ENCODE results near the gene SERF2. TPM values are rescaled to one million over a fixed set of nuclear protein-coding genes. Genes with fewer than 3 reads are reported as not detected.
A peak's percentile ranks its signal among the peaks of the same experiment; 100 is the strongest.
"Not testable (repeated sequence)": the region's sequence is repeated elsewhere in the genome, so short reads cannot be mapped to it uniquely, and the experiment has no call there.

SERF2 gene
- total RNA-seq, 1 experiment from 2014 or later = 665 TPM

DNA sequence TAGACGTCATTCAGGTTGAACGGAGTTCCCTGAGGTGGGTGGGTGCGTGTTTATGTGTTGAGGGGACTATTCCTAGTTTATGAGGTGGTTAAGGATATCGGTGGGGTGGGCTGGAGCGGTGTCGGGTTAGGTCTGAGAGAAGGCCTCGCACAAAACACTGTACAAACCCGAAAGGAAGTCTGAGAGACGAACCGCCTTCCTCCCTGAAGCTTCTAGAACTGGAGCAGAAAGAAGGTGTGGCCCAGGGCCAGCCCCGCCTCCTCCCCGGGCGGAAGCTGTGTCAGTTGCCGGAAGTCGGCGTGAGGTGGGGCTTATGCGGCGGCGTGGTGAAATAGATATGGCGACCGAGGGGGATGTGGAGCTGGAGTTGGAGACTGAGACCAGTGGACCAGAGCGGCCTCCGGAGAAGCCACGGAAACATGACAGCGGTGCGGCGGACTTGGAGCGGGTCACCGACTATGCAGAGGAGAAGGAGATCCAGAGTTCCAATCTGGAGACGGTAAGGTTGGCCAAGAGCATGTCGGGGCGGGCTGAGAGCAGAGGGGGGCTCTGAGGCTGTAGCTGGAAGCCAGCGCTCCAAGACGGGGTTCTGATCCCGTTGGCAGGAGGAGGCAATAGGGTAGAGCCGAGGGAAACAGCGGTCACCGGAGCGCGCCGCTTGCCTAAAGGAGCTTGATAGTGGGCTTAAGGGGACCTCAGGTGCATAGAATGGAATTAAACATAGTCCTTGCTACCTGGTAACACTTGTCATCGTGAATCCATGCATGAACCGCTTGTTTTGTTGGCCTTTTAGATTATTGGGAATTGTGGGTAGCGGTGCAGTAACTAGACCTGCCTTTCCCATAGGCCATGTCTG is 8.4 kb downstream of the SERF2 start, which contains the start of gene HYPK:
Gene HYPK, plus strand, starts transcription at position 314 of the 856 bp plus-strand sequence. Its CDS starts 24 bp downstream, at position 338.
- TF ChIP-seq EZH2 (IDR thresholded peaks at IDR 0.05; ENCODE audit: low read length, unreplicated experiment) (no peak), EZH2phosphoT487 (IDR thresholded peaks at IDR 0.05; ENCODE audit: borderline replicate concordance, low read length) (no peak)
- TF ChIP-seq, protein P1, sequence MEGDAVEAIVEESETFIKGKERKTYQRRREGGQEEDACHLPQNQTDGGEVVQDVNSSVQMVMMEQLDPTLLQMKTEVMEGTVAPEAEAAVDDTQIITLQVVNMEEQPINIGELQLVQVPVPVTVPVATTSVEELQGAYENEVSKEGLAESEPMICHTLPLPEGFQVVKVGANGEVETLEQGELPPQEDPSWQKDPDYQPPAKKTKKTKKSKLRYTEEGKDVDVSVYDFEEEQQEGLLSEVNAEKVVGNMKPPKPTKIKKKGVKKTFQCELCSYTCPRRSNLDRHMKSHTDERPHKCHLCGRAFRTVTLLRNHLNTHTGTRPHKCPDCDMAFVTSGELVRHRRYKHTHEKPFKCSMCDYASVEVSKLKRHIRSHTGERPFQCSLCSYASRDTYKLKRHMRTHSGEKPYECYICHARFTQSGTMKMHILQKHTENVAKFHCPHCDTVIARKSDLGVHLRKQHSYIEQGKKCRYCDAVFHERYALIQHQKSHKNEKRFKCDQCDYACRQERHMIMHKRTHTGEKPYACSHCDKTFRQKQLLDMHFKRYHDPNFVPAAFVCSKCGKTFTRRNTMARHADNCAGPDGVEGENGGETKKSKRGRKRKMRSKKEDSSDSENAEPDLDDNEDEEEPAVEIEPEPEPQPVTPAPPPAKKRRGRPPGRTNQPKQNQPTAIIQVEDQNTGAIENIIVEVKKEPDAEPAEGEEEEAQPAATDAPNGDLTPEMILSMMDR (conservative IDR thresholded peaks at IDR 0.05; ENCODE audit: low read depth, low read length) = no peak
- no peaks in the 10 kb centered on the region for H3K27me3 ChIP-seq (ENCODE audit: low read length)
- H2AFZ ChIP-seq (ENCODE audit: low read length) = peak within 1 kb of the TSS; percentile 84
- H3K9me2 ChIP-seq (replicated peaks; ENCODE audit: low read length) = no peaks in the 10 kb centered on the region
- H3K27ac ChIP-seq (ENCODE audit: low read length) = peak within 1 kb of the TSS; percentile 78
- peak within 1 kb of the TSS; percentile 100 for H3K4me3 ChIP-seq (ENCODE audit: low read length)
- intact Hi-C loops (cut with micrococcal nuclease) = loop anchor here (1.0 to 10.0 kb wide), 2 partner anchors 24 to 64 kb away; partner anchors contain the start of gene MFAP1
- no peaks in the 10 kb centered on the region for H4K20me1 ChIP-seq (ENCODE audit: low read length)
- H3F3A ChIP-seq (ENCODE audit: low read length, unreplicated experiment) = peaks cover 16% of the 10 kb centered on the region
- H3K9me3 ChIP-seq (ENCODE audit: low read length) = no peaks in the 10 kb centered on the region
- DNase-seq = peak; percentile 85
- ChIA-PET POLR2A (ENCODE audit: unreplicated experiment) (interaction anchor here (0.5 to 1.1 kb wide), 6 partner anchors 21 to 484 kb away, joined by 3 to 10 read pairs (median 4); partner anchors contain the start of gene MFAP1), CTCF (interaction anchor here (0.6 kb wide), 1 partner anchor 26 kb away, joined by 3 read pairs; no protein-coding TSS in a partner anchor)
- H3K4me2 ChIP-seq (ENCODE audit: low read length) = peak within 1 kb of the TSS; percentile 84
- peaks cover 39% of the 10 kb centered on the region for H3K36me3 ChIP-seq (ENCODE audit: low read depth, low read length)
- peak; percentile 67 for ATAC-seq
- peak within 1 kb of the TSS; percentile 98 for H3K9ac ChIP-seq (ENCODE audit: low read length)
- H3K79me2 ChIP-seq (ENCODE audit: low read length) = peaks cover 21% of the 10 kb centered on the region
- peaks cover 48% of the 10 kb centered on the region for H3K4me1 ChIP-seq (ENCODE audit: insufficient read depth, low read length)
- BruUV-seq (replicated peaks) = TSS peak; percentile 62

DNA sequence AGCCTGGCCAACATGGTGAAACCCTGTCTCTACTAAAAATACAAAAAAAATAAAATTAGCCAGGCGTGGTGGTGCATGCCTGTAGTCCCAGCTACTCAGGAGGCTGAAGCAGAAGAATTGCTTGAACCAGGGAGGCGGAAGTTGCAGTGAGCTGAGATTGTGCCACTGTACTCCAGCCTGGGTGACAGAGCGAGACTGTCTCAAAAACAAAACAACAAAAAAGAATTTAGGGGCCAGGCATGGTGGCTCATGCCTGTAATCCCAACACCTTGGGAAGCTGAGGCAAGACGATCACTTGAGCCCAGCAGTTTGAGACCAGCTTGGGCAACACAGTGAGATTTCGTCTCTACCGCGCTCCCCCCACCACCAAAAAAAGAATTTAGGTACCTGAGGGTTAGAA is 10.6 kb downstream of the SERF2 start:
- DNase-seq; H3K9ac ChIP-seq (ENCODE audit: low read length); BruUV-seq (replicated peaks); CTCF ChIA-PET; ATAC-seq; H3K27me3 ChIP-seq (ENCODE audit: low read length); H3K27ac ChIP-seq (ENCODE audit: low read length); H3K4me2 ChIP-seq (ENCODE audit: low read length); H3K4me3 ChIP-seq (ENCODE audit: low read length); H4K20me1 ChIP-seq (ENCODE audit: low read length); POLR2A ChIA-PET (ENCODE audit: unreplicated experiment); H2AFZ ChIP-seq (ENCODE audit: low read length); H3K9me3 ChIP-seq (ENCODE audit: low read length); H3K9me2 ChIP-seq (replicated peaks; ENCODE audit: low read length): not testable (repeated sequence)
- Histone ChIP-seq H3K79me2 (ENCODE audit: low read length) (peaks cover 20% of the 10 kb centered on the region), H3K36me3 (ENCODE audit: low read depth, low read length) (peaks cover 37% of the 10 kb centered on the region), H3K4me1 (ENCODE audit: insufficient read depth, low read length) (peaks cover 36% of the 10 kb centered on the region), H3F3A (ENCODE audit: low read length, unreplicated experiment) (peaks cover 14% of the 10 kb centered on the region)
- intact Hi-C loops (cut with micrococcal nuclease) = loop anchor here (10.0 kb wide), 1 partner anchor 62 kb away; no protein-coding TSS in a partner anchor

DNA sequence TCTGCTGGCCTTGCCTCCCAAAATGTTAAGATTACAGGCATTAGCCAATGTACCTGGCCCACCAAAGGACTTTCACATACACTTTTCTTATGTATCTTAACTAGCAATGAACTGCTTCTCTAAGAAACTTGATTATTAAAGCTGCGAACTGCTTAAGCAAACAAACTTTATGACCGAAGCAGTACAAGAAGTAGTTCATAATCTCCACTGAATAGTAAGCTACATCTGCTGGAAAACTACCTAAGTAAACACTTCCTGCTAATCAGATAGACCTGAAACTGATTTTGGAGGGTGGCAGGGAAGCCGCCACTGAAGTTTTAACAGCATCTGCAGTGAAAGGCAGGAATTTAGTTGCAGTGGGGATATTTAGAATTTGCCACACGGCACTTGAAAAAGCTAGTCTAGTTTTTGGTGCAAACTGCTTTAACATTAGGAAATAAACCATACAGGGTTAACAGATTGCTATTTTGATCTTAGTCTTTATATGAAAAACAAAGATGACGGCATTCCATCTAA is 16.4 kb downstream of the SERF2 start:
- Histone ChIP-seq H4K20me1 (ENCODE audit: low read length) (no peaks in the 10 kb centered on the region), H3F3A (ENCODE audit: low read length, unreplicated experiment) (peaks cover 11% of the 10 kb centered on the region), H3K27me3 (ENCODE audit: low read length) (no peaks in the 10 kb centered on the region), H3K9me2 (replicated peaks; ENCODE audit: low read length) (no peaks in the 10 kb centered on the region), H3K9me3 (ENCODE audit: low read length) (no peaks in the 10 kb centered on the region), H3K36me3 (ENCODE audit: low read depth, low read length) (peaks cover 64% of the 10 kb centered on the region), H3K79me2 (ENCODE audit: low read length) (no peaks in the 10 kb centered on the region), H3K4me2 (ENCODE audit: low read length) (no peak overlapping the region), H3K4me1 (ENCODE audit: insufficient read depth, low read length) (no peaks in the 10 kb centered on the region), H3K27ac (ENCODE audit: low read length) (no peak overlapping the region), H3K9ac (ENCODE audit: low read length) (no peak overlapping the region), H2AFZ (ENCODE audit: low read length) (no peak overlapping the region), H3K4me3 (ENCODE audit: low read length) (no peak overlapping the region)
- CTCF ChIA-PET = no interaction called here
- ATAC-seq (no peak), DNase-seq (no peak)
- POLR2A ChIA-PET (ENCODE audit: unreplicated experiment) = no interaction called here
- intact Hi-C loops (cut with micrococcal nuclease) = loop anchor here (10.0 kb wide), 1 partner anchor 56 kb away; no protein-coding TSS in a partner anchor
- TF ChIP-seq EZH2 (IDR thresholded peaks at IDR 0.05; ENCODE audit: low read length, unreplicated experiment) (no peak), EZH2phosphoT487 (IDR thresholded peaks at IDR 0.05; ENCODE audit: borderline replicate concordance, low read length) (no peak)
- TF ChIP-seq, protein P1 (conservative IDR thresholded peaks at IDR 0.05; ENCODE audit: low read depth, low read length) = no peak
- no TSS peak for BruUV-seq (replicated peaks)

Measured in PC-3 (cell line).